Stimulated activated CD8-positive, alpha-beta memory T cell treated with anti-CD3 and anti-CD28 coated beads, Interleukin-4, amount 100 ng/mL, for 1 hour (primary cell): ENCODE measurements around the gene AMZ2.
"Not testable (repeated sequence)": the region's sequence is repeated elsewhere in the genome, so short reads cannot be mapped to it uniquely, and the experiment has no call there.

Experiments
- DNase-seq, 2 donors: peaks; one replicate each; pipeline ENCODE4 v3.0.0-alpha.2; 2020; ENCODE audit warnings: low read depth in 2 of 2, low spot score in 1 of 2

AMZ2 gene

DNA sequence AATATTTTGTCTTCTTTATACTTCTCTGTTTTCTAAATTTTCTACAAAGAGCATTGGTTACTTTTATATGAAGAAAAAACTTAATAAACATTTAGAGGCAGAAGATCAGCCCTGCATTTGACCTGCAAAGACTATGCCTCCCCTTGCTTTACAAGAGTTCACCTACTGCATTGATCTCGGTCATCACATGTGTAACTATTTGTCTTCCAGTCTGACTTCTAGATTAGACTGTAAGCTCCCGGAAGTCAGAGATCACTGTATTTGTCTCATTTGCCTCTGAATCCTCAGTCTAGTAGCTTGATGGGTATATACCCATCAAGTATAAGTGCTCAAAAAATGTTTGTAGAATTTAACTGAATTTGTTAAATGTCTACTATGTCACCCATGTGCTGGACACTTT is 27.7 kb upstream of the AMZ2 start:
- not testable (repeated sequence) for DNase-seq

DNA sequence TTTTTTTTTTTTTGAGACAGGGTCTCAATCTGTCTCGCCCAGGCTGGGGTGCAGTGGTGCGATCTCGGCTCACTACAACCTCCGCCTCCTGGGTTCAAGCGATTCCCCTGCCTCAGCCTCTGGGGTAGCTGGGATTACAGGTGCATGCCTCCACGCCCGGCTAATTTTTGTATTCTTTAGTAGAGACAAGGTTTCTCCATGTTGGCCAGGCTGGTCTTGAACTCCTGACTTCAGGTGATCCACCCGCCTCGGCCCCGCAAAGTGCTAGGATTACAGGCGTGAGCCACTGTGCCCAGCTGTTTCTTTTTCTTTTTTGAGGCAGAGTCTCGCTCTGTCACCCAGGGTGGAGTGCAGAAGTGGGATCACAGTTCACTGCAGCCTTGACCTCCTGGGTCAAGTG is 27.1 kb upstream of the AMZ2 start:
- not testable (repeated sequence) for DNase-seq

DNA sequence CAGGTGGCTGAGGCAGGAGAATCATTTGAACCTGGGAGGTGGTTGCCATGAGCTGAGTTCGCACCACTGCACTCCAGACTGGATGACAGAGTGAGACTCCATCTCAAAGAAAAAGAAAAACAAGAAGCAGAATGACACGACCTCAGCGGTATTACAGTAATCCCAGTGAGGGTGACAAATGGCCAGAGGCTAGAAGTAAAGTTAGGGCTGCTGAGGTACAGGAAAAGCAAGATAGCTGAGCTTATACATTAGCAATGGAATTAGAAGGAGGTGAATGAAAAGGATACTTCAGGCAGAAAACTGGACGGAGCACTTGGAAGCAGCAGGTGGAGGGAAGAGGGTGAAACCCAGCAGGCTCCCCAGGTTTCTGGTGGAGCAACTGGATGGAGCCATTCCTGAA is 26.1 kb upstream of the AMZ2 start:
- no peak for DNase-seq

DNA sequence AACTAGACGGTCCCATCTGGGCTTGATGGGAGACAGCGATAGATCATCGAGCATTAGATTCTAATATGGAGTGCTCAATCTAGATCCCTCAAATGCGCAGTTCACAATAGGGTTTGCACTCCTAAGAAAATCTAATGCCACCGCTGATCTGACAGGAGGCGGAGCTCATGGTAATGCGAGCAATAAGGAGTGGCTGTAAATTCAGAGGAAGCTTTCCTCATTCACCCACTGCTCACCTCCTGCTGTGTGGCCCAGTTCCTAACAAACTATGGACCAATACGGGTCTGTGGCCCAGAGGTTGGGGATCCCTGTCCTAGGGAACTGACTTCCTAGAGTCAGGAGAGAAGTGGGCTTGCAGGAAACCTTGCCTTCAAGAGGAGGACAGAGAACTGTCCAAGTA is 25.2 kb upstream of the AMZ2 start:
- no peak for DNase-seq

DNA sequence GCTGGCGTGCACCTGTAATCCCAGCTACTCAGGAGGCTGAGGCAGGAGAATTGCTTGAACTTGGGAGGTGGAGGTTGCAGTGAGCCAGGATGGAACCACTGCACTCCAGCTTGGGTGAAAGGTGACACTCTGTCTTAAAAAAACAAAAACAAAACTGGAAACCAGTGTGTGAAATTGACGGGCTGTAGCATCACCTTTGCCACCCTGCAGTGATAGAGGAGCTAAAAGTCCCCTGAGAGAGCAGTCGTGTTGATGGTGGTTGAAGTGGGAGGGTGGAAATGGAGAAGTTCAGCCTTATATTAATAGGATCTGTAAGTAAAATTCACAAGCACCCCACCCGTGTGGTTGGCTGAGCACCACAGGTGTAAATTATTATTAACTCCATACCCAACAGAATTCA is 22.8 kb upstream of the AMZ2 start:
- not testable (repeated sequence) for DNase-seq

DNA sequence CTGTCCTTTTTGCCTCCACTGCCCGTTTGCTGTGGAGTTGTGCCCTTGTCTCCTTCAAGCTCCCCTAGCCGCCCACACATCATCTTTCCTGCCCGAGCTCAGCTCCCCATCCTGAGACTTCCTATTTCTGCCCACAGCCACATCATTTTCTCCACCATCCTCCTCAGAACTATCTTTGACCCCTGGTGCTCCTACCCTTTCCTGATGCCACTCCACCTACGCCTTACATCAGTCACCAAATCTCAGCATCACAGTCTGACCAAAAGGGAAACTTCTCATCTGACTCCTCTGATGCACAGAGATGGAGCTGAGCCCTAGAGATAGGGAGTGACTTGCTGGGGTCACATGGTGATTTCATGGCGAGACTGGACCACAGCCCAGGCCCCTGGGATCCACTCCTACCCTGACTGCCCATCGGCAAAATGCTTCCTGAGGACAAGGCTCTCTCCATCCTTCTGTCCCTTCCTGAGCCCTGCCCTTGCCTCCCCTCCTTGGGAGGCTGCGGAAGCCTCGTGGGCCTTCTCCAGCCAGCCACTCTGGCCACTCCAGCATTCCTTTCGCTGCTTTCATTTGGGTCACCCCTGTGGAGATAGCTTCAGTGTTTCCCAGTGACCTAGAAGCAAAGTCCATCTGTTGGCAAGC is 19.7 kb upstream of the AMZ2 start:
- DNase-seq, result not testable (repeated sequence)

DNA sequence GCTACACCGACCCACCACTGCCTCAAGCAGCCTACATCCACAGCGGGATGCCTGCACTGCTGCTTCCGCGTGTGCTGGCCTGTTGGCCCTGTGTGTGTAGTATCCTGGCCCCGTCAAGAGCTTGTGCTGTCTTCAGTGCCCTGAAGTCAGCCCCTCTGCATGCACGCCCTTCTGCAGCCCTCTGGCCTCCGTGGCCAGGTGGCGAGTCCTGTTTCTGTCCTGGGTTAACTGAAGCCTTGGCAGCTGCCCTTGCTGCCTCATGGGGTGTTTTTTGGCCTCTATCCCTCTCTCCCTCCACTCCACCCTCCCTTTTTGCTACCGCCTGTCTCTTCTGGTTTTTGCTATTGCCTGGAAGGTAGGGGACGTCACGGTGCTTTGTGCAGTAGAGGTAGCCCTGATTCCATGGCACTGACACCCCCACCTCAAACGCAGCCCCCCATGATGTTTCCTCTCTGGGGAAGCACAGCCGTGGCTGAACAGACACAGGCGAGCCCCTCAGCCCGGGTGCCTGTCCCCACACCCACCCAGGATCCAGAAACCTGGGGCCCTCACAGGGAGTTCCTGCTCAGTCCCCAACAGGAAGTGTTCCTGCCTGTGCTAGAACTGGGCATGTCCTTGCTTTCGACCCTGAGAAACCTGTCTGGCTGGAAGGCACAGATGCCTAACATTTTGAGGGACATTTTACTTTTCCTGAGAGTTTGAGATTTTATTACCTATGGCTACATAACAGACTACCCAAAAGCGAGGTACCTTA is 18.8 kb upstream of the AMZ2 start:
- no peak for DNase-seq

DNA sequence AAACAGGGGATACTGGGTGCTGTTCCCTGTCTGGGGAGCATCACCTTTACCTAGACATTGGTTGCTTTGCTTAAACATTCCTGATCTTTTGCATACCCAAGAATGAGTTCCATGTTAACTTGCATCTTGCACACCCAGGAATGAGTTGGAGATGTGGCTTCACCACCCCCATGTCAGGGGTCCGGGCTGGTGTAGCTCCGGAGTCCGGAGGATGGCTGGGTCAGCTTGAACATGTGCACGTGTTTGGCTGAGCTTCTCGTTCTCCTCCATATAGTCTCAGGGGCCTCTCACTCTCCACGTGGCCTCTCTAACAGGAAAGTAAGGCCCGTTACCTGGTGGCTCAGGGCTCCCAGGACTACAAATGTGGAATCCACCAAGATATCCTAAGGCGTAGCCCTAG is 18.2 kb upstream of the AMZ2 start:
- DNase-seq, result no peak

DNA sequence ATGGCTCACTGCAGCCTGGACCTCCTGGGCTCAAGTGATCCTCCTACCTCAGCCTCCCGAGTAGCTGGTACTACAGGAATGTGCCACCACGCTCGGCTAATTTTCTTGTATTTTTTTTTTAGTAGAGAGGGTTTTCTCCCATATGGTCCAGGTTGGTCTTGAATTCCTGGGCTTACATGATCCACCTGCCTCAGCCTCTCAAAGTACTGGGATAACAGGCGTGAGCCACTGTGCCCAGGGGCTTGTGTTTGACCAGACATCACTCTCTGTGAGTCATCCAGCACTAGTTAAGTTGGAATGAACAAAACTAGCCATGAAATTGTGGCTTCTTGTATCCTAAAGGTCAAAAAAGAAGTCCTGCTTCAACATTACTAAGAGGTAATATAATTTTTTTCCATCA is 16.7 kb upstream of the AMZ2 start:
- DNase-seq, result not testable (repeated sequence)

DNA sequence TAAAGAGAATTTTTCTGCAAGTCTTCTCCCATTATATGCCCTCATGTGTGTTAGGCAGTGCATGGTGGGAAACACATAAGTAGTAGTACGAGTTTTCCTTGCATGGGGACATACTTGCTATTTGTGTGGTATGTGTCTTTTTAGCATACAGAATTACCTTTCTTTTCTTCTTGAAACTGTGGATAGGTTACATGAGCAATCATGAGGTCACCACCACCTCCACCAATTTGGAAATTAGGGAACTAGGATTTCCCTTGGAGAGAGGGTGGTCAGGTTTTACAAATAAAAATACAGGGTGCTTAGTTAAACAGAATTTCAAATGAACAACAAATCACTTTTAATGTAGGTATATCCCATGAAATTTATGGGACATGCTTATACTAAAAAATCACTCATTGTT is 16.3 kb upstream of the AMZ2 start:
- DNase-seq, result no peak

DNA sequence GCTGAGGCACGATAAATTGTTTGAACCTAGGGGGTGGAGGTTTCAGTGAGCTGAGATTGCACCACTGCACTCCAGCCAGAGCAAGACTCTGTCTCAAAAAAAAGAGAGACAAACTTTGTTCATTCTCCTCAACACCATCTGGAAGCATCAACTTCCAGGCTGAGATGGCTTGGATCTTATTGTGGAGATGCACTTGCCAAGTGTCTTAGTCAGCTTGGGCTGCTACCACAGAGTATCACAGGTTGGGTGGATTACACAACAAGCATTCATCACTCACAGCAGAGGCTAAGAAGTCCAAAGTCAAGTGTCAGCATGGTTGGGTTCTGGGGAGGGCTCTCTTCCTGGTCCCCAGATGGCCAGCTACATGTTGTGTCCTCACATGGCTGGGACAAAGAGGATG is 15.1 kb upstream of the AMZ2 start:
- DNase-seq, result not testable (repeated sequence)

DNA sequence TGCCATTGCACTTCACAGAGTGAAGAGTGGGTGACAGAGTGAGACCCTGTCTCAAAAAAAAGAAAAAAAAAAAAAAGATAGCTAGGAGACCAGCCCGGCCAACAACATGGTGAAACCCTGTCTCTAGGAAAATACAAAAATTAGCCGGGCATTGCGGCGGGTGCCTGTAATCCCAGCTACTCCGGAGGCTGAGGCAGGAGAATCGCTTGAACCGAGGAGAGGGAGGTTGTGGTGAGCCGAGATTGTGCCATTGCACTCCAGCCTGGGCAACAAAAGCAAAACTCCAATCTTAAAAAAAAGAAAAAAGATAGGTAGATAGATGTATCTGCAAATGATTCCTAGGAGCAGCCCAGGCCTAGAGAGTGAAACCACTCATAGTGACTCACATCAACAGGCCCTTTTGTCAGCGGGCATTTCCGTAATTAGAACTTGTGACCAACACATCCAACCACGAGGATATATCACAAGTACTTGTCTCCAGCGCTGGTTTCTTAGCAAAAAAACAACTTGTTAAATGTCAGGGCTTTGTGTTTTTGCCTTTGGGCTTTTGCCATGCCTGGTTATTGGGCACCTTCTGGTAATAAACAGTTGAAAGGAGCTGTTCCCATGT is 13.0 kb upstream of the AMZ2 start:
- DNase-seq, result not testable (repeated sequence)

DNA sequence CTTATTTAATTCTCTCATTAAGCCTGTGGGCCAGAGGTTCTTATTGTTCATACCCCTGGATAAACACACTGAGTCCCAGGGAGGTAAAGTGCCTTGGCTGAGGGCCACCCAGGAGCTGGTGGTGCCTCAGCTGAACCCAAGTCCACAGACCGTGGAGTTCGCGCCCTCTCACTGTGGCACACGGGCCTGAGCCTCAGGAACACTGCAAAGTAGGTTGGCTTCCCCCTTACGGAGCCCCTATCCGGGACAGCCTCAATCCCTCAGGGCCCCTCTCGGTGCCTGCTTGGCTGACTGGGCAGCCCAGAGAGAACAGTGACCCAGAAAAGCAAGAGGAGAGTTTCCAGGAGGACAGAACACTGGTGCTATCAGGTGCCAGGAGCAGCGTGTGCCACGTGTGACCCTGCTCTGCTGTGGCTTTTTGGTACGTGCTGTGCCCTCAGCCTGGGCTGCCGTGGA is 12.5 kb upstream of the AMZ2 start:
- not testable (repeated sequence) for DNase-seq

DNA sequence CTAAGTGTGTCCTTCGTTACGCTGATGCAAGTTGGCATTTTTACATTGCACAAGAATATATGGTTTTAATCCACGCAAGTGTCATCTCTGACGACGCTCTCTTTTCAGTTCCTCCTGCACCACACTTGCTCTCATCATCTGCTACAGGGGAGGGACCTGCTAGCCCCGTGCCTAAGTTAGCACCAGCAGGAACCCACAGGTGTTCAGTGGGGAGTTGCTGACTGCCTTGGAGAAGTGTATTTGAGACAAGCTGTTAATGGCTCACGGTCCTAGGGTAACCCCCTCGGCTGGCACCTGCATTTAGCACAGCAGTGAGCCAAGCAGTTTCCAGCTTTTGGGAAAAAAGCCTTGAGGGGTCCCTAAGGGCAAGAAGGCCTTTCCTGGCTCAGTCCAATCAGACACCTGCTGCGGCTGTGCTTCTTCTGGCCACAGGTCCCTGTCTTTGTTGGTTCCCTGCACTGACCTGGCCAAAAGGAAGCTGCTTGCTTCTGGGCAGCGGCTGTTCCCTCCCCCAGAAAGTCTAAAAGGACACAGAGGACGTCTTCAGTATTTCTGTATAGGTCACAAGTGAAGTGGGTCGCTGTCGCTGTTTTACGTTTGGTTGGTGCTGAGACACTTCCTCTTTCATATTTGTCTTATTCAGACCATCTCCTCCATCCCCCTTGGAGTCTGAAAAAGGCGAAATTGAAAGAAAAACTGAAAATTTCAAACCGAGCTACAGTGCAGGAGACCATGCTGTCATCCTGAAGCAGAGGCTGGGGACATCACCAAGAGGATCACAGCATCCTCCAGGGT is 10.3 kb upstream of the AMZ2 start:
- DNase-seq, result not testable (repeated sequence)

DNA sequence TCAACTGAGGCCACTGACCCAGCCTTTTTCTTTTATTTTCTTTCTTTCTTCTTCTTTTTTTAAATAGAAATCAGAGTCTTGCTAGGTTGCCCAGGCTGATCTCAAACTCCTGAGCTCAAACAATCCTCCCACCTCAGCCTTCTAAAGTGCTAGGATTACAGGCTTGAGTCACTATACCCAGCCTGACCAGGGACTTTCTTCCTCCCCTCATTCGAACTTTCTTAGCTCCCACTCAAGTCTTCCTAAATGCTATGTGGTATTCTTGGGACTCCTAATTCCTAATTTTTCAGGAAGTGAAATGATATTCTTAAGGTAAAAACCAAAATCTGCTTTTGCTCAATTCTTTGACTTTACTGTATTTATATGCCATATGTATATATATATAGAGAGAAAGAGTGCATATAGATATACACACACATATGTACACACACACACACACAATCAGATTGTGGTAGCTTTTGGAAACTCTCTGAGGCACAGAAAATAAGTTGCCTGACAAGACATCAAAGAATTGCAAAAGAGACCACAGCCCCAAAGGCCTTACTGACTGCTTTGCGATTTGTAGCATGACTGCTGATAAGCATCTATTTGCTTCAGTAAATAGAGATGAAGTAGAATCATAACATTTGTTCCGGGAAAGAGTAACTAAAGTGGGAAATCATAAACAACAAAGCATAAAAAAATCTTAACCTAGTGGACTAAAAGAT is 9.5 kb upstream of the AMZ2 start:
- no peak for DNase-seq

DNA sequence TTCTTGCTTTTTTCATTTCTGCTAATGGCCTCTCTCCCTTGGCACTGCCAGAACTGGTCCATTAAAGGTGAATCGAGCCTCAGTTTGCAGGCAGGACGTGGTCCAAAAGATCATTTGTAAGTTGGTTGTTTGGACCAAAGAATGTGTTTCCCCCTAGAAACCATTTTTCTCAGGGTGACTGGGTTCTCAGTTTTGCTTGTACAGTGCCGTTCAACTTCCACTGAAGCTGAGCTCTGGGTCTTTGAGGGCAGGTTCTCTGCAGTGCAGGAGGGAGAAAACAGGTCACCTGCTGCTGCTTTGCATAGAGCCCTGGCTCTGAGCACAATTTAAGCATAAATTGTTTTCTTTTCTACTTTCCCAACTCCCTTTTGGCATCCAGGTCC is 9.0 kb upstream of the AMZ2 start:
- no peak for DNase-seq

DNA sequence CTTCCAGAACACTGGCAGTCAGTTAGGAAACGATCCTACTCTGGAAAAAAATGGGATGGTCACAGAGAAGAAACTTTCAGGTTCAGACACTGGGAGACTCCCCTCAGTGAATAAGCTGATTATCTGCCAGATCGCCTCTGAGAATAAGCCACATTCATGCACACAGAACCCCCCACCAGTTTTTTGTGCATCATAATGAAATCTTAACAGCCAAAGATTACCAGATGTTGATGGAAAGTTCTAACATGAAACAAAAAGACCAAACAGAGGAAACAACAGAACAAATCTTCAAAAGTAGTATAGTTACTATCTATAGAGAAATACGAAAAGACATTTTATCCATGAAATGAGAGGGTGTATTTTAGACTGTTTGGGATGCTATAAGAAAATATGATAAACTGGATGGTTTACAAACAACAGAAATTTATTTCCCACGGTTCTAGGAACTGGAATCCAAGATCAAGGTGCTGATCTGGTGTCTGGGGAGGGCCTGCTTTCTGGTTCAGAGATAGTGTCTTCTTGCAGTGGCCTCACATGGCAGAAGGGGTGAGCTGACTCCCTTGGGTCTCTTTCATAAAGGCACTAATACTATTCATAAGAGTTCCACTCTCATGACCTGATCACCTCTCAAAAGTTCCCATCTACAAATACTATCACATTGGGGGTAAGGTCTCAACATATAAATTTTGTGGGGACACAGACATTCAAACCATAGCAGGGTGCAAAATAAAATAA is 8.0 kb upstream of the AMZ2 start:
- DNase-seq, result no peak

DNA sequence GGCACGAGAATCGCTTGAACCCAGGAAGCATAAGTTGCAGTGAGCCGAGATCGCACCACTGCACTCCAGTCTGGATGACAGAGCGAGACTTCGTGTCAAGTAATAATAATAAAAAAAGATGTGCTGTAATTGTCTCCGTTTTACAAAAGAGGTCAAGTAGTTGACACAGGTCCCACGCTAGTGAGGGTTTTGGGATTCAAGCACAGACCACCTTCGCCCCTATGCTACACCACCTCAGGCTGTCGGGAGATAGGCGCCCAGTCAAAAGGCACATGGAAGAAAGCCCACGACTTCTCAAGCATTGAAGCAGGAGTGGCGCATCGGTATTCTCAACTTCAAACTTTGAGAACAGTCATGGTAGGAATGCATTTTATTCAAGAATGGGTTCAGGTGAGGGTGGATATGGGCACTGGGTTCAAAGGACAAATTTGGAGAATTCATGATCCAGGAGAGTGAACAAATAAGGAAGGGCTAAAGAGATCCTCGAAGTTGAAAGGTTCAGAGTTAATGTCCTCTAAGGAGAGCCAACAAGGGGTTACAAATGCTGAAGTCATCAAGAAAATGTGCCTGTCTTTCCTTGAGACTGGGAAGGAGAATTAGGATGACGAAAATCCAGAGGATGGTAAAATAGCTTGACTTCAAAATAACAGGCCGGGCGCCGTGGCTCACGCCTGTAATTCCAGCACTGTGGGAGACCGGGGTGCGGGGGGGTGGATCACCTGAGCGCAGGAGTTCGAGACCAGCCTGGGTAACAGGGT is 1.4 kb upstream of the AMZ2 start:
- no peak for DNase-seq

DNA sequence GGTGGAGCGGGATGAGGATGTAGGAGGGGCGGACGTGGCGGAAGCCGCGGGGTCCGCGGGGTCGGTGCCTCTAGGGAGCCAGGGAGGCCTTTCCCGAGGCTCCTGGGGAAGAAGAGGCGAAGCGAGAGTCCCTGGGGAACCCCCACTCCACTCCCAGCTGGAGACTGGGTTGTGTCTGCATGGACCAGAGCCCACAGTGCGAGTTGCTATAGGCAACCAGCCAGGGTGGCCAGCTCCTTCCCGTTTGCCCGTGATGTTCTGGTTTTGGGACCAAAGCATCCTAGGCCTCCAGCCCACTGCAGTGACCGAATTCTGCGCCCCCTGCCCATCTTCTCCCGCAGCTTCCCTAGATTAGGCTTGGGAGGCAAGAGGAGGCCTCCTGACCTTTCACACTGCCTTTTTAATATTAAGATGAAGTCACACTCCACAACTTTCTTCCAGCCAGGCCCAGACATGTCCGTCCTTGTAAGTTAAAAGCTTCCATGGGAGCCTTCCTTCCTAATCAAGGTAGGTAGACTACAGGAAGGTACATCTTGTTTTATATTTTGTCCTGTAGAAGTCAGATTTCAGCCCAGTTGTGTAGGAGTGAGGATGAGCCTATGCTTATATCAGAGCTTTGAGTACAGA is 469 bp downstream of the AMZ2 start:
- no peak for DNase-seq
